H1 (cell line): ENCODE measurements around the gene GPANK1. TPM values are rescaled to one million over a fixed set of nuclear protein-coding genes. Genes with fewer than 3 reads are reported as not detected.

Source experiments
- CTCF ChIA-PET: fragments of 300-600 bp; sonication (Branson Sonifier 250); formaldehyde crosslinking; loops from one replicate; lab custom pipeline; 2021; ENCODE audit not compliant: partially characterized antibody; lab: Charles Lee
- POLR2A ChIA-PET: fragments of 300-600 bp; sonication (Branson Sonifier 250); formaldehyde crosslinking; loops from one replicate; lab custom pipeline; 2021; ENCODE audit warnings: inconsistent platforms; ENCODE audit not compliant: partially characterized antibody; lab: Charles Lee
- DNase-seq, 2 experiments: peaks; one replicate each; pipeline versions ENCODE4 v3.0.0 to v3.0.0-alpha.2; 2010 to 2022; ENCODE audit warnings: low spot score in 2 of 2, low read depth in 1 of 2, mixed read lengths in 1 of 2
- FAIRE-seq: peaks from 2 replicates; lab custom pipeline; 2011; peaks lifted over from hg19 to GRCh38; lab: Jason Lieb, UNC
- H2AFZ ChIP-seq: 2 replicates; pipeline ENCODE4 v1.8.1; 2012; ENCODE audit warnings: low read length, inconsistent platforms
- H2AK5ac ChIP-seq: 2 replicates; pipeline ENCODE4 v1.6.1; 2013; ENCODE audit warnings: low read depth, low read length
- H2BK120ac ChIP-seq: replicated peaks from 2 replicates; pipeline ENCODE3; 2013; ENCODE audit warnings: low read depth, low read length, inconsistent platforms
- H2BK12ac ChIP-seq: 2 replicates; pipeline ENCODE4 v1.6.1; 2013; ENCODE audit warnings: low read depth, low read length
- H2BK15ac ChIP-seq: 2 replicates; pipeline ENCODE4 v1.6.1; 2013; ENCODE audit warnings: low read length
- H2BK20ac ChIP-seq: 2 replicates; pipeline ENCODE4 v1.6.1; 2013; ENCODE audit warnings: low read length
- H2BK5ac ChIP-seq: 2 replicates; pipeline ENCODE4 v1.6.1; 2013; ENCODE audit warnings: low read depth, low read length
- H3K14ac ChIP-seq: 2 replicates; pipeline ENCODE4 v1.6.1; 2013; ENCODE audit warnings: inconsistent platforms; ENCODE audit not compliant: insufficient read length
- H3K18ac ChIP-seq: 2 replicates; pipeline ENCODE4 v1.6.1; 2013; ENCODE audit warnings: low read length; ENCODE audit errors: extremely low read depth
- H3K23ac ChIP-seq: 2 replicates; pipeline ENCODE4 v1.6.1; 2013; ENCODE audit warnings: inconsistent platforms; ENCODE audit not compliant: insufficient read length
- H3K23me2 ChIP-seq: 2 replicates; pipeline ENCODE4 v1.6.1; 2013; ENCODE audit warnings: low read depth, low read length
- H3K27ac ChIP-seq: 2 replicates; pipeline ENCODE4 v1.6.1; 2011; ENCODE audit warnings: low read depth, low read length, inconsistent platforms
- H3K27me3 ChIP-seq, 4 experiments: replicated peaks in 1 of 4; 1 replicate in 1 of 4; 2 replicates in 3 of 4; pipeline versions ENCODE4 v1.6.1 to v1.8.1; 2011 to 2013; ENCODE audit warnings: low read length in 3 of 4, mild to moderate bottlenecking in 3 of 4, inconsistent platforms in 2 of 4, mixed read lengths in 2 of 4, moderate library complexity in 1 of 4; ENCODE audit not compliant: control insufficient read depth in 3 of 4, insufficient read depth in 3 of 4; ENCODE audit errors: extremely low read depth in 1 of 4
- H3K36me3 ChIP-seq, 4 experiments: 2 replicates each; pipeline versions ENCODE4 v1.6.1 to v1.8.1; 2011 to 2013; ENCODE audit warnings: mild to moderate bottlenecking in 4 of 4, low read length in 3 of 4, moderate library complexity in 2 of 4, control low read depth in 1 of 4, inconsistent platforms in 1 of 4; ENCODE audit not compliant: insufficient read depth in 4 of 4, control insufficient read depth in 2 of 4
- H3K4ac ChIP-seq: replicated peaks from 2 replicates; pipeline ENCODE3; 2013; ENCODE audit warnings: low read length, low read depth, mixed read lengths, inconsistent platforms; ENCODE audit not compliant: insufficient read length
- H3K4me1 ChIP-seq, 4 experiments: replicated peaks in 1 of 4; 1 replicate in 1 of 4; 2 replicates in 3 of 4; pipeline versions ENCODE4 v1.6.1 to v1.8.1; 2011 to 2013; ENCODE audit warnings: low read length in 3 of 4, inconsistent platforms in 2 of 4, mixed read lengths in 1 of 4; ENCODE audit not compliant: insufficient read depth in 4 of 4, control insufficient read depth in 3 of 4
- H3K4me2 ChIP-seq, 2 experiments: 2 replicates each; pipeline versions ENCODE4 v1.6.1 to v1.8.1; 2011 to 2013; ENCODE audit warnings: low read depth in 2 of 2, low read length in 2 of 2, control low read depth in 1 of 2, inconsistent platforms in 1 of 2, mild to moderate bottlenecking in 1 of 2; ENCODE audit not compliant: insufficient read depth in 1 of 2
- H3K4me3 ChIP-seq, 4 experiments: fragments of 200-600, 300-600 bp in 1 of 4; sonication (generic), shearing (Covaris generic), sonication (Bioruptor Twin) in 1 of 4; 2 replicates each; pipeline versions ENCODE4 v1.5.1 to v1.8.1; 2011 to 2016; ENCODE audit warnings: low read length in 4 of 4, low read depth in 3 of 4, control low read depth in 2 of 4, inconsistent platforms in 2 of 4, mild to moderate bottlenecking in 2 of 4, mixed read lengths in 1 of 4, moderate library complexity in 1 of 4; ENCODE audit not compliant: insufficient read depth in 2 of 4; ENCODE audit errors: extremely low read depth in 1 of 4
- H3K56ac ChIP-seq: replicated peaks from 2 replicates; pipeline ENCODE3; 2013; ENCODE audit warnings: low read depth, mild to moderate bottlenecking, mixed read lengths, low read length, inconsistent platforms; ENCODE audit not compliant: insufficient read length
- H3K79me1 ChIP-seq: 2 replicates; pipeline ENCODE4 v1.6.1; 2013; ENCODE audit warnings: low read depth, low read length, control low read depth
- H3K79me2 ChIP-seq, 2 experiments: 2 replicates each; pipeline versions ENCODE4 v1.6.1 to v1.8.1; 2012 to 2013; ENCODE audit warnings: low read length in 2 of 2, mild to moderate bottlenecking in 2 of 2, inconsistent platforms in 1 of 2; ENCODE audit not compliant: insufficient read depth in 2 of 2, control insufficient read depth in 1 of 2
- H3K9ac ChIP-seq, 4 experiments: replicated peaks in 1 of 4; 1 replicate in 1 of 4; 2 replicates in 3 of 4; pipeline versions ENCODE4 v1.6.1 to v1.8.1; 2011 to 2013; ENCODE audit warnings: low read depth in 3 of 4, low read length in 3 of 4, control low read depth in 2 of 4, mild to moderate bottlenecking in 2 of 4, moderate library complexity in 2 of 4, inconsistent platforms in 1 of 4; ENCODE audit errors: extremely low read depth in 1 of 4
- H3K9me3 ChIP-seq, 2 experiments: 2 replicates each; pipeline versions ENCODE4 v1.6.1 to v1.8.1; 2012 to 2013; ENCODE audit warnings: mild to moderate bottlenecking in 2 of 2, moderate library complexity in 2 of 2, control low read depth in 1 of 2, inconsistent platforms in 1 of 2, low read depth in 1 of 2, low read length in 1 of 2, mixed read lengths in 1 of 2; ENCODE audit not compliant: insufficient read depth in 2 of 2
- H4K20me1 ChIP-seq, 2 experiments: replicated peaks in 1 of 2; 2 replicates each; pipeline versions ENCODE3 to v1.8.1; 2011 to 2013; ENCODE audit warnings: inconsistent platforms in 2 of 2, low read length in 2 of 2, mild to moderate bottlenecking in 1 of 2; ENCODE audit not compliant: insufficient read depth in 2 of 2, control insufficient read depth in 1 of 2
- H4K5ac ChIP-seq: 2 replicates; pipeline ENCODE4 v1.6.1; 2013; ENCODE audit warnings: low read length, low read depth, mixed read lengths, inconsistent platforms; ENCODE audit not compliant: insufficient read length
- H4K8ac ChIP-seq: 2 replicates; pipeline ENCODE4 v1.8.0; 2013; ENCODE audit warnings: mild to moderate bottlenecking, moderate library complexity, low read length, inconsistent platforms; ENCODE audit not compliant: insufficient read depth; ENCODE audit errors: extremely low read depth
- H4K91ac ChIP-seq: replicated peaks from 2 replicates; pipeline ENCODE3; 2013; ENCODE audit warnings: low read length, mixed read lengths, inconsistent platforms; ENCODE audit not compliant: insufficient read length
- ASH2L ChIP-seq: fragments of 200-600, 300-600 bp; sonication (generic); IDR thresholded peaks from one replicate; pipeline ENCODE4 v1.7.1; 2017; ENCODE audit warnings: low read length
- CHD1 ChIP-seq: IDR thresholded peaks from 2 replicates; pipeline ENCODE4 v1.6.1; 2012; ENCODE audit warnings: low read depth, low read length, improper control_type of control experiment
- JUND ChIP-seq: IDR thresholded peaks from 2 replicates; pipeline ENCODE4 v1.6.1; 2011; ENCODE audit warnings: mild to moderate bottlenecking, improper control_type of control experiment, low read length
- KDM5A ChIP-seq: fragments of 200-600 bp; IDR thresholded peaks from 2 replicates; pipeline ENCODE4 v1.7.1; 2012; ENCODE audit warnings: mild to moderate bottlenecking, low read length, inconsistent platforms, mixed read lengths
- NANOG ChIP-seq: IDR thresholded peaks from 2 replicates; pipeline ENCODE4 v1.6.1; 2011; ENCODE audit warnings: low read length, low read depth, mild to moderate bottlenecking, inconsistent platforms; ENCODE audit not compliant: insufficient read depth, poor library complexity, severe bottlenecking
- RBBP5 ChIP-seq: IDR thresholded peaks from 2 replicates; pipeline ENCODE4 v1.7.1; 2012; ENCODE audit warnings: low read depth, mild to moderate bottlenecking, inconsistent platforms, low read length, moderate library complexity, borderline replicate concordance
- SIN3A ChIP-seq, 2 experiments: IDR thresholded peaks in 1 of 2; conservative IDR thresholded peaks in 1 of 2; 2 replicates each; pipeline ENCODE4 v1.6.1; 2011 to 2012; ENCODE audit warnings: low read length in 2 of 2, improper control_type of control experiment in 1 of 2, low read depth in 1 of 2, mild to moderate bottlenecking in 1 of 2
- SRF ChIP-seq: IDR thresholded peaks from 2 replicates; pipeline ENCODE4 v1.6.1; 2011; ENCODE audit warnings: mild to moderate bottlenecking, low read depth, low read length, moderate library complexity
- TAF7 ChIP-seq: optimal IDR thresholded peaks from 2 replicates; pipeline ENCODE3; 2011; ENCODE audit warnings: low read depth, mild to moderate bottlenecking, inconsistent platforms, low read length, moderate library complexity, borderline replicate concordance
- YY1 ChIP-seq: IDR thresholded peaks from 2 replicates; pipeline ENCODE4 v1.6.1; 2011; ENCODE audit warnings: low read depth, mild to moderate bottlenecking, low read length
- WGBS, 2 experiments: shearing (Covaris generic) in 1 of 2; methylation state at CpG; one replicate each; pipeline versions ENCODE4 v1.1.6 to v1.1.7; 2013 to 2015; ENCODE audit warnings: low lambda C conversion rate in 2 of 2, mixed read lengths in 2 of 2, inconsistent platforms in 1 of 2, low coverage in 1 of 2, missing lambda C conversion rate in 1 of 2; ENCODE audit not compliant: insufficient replicate concordance in 2 of 2, insufficient coverage in 1 of 2, insufficient read length in 1 of 2; ENCODE audit errors: extremely low coverage in 1 of 2, missing lambda C conversion rate in 1 of 2; 5-methylcytosine and 5-hydroxymethylcytosine counted together
- polyA plus RNA-seq, 7 experiments: library from polyadenylated mRNA; depleted of rRNA in 3 of 7; stranded (reverse) in 5 of 7; unstranded in 2 of 7; fragments of >200 nt in 5 of 7; fragments of 200-250 nt in 2 of 7; gene quantifications; 1 replicate in 5 of 7; 2 replicates in 1 of 7; 4 replicates in 1 of 7; pipeline versions ENCODE4 v1.2.1 to v1.2.3, GENCODE V29; 2011 to 2013; ENCODE audit warnings: missing spikeins in 2 of 7, mixed read lengths in 2 of 7
- total RNA-seq: library from RNA; stranded (reverse); fragmentation: NEBNext Ultra II Directional; extraction: Animal tissue kit (Norgen Biotek cat#: 25700); gene quantifications from 2 replicates; pipeline ENCODE4 v1.2.1, GENCODE V29; 2021
- TF ChIP-seq, protein P1 (sequence below): IDR thresholded peaks from 2 replicates; pipeline ENCODE4 v1.6.1; 2011; ENCODE audit warnings: low read depth, mild to moderate bottlenecking, low read length; ENCODE audit not compliant: insufficient read depth
- TF ChIP-seq, protein P2 (sequence below): IDR thresholded peaks from 2 replicates; pipeline ENCODE4 v1.6.1; 2011; ENCODE audit warnings: low read length, improper control_type of control experiment

GPANK1 gene
- total and polyA plus RNA-seq, 2 of the 8 experiments (the other 6 are each of a cell fraction or from before 2014, with no cell fraction given), result 24.5 to 30.2 TPM

DNA sequence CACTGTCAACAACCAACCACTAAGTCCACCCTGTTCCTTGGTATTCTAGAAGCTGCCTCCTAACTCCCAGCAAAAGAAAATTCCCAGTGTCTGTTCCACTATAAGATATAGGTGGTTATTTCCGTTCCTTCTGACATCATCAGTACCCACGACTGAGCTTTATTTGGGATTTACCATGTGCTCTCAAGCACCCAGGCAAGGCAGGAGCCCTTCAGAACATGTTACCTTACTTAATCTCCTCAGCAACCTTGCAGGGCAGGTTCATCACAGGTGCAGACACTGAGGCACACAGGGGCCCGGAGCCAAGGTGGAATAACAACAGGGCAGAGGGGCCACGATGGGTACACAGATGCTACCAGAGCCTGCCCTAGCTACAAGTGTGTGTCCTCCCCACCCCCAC lies 27.6 kb upstream of the GPANK1 start:
- Histone ChIP-seq H3K79me1 (no peaks in the 10 kb centered on the region), H3K27ac (no peak overlapping the region), H3K9ac (no peak overlapping the region), H3K79me2 (no peaks in the 10 kb centered on the region), H3K56ac (no peak overlapping the region), H2BK15ac (no peak overlapping the region), H2BK12ac (no peak overlapping the region), H4K5ac (no peak overlapping the region), H3K23me2 (no peaks in the 10 kb centered on the region), H3K4me1 (peaks cover 0 to 1% (median 0%) of the 10 kb centered on the region in 4 experiments; a peak in 2 of 7 replicates), H3K9me3 (no peaks in the 10 kb centered on the region), H2BK20ac (no peak overlapping the region), H4K8ac (no peak overlapping the region), H3K14ac (no peak overlapping the region), H3K27me3 (no peaks in the 10 kb centered on the region), H2AFZ (no peak overlapping the region), H3K36me3 (peaks cover 7 to 24% (median 17%) of the 10 kb centered on the region in 4 experiments; a peak in 5 of 8 replicates), H3K23ac (no peak overlapping the region), H4K20me1 (no peaks in the 10 kb centered on the region), H2BK5ac (no peak overlapping the region), H2AK5ac (no peak overlapping the region), H3K4ac (no peak overlapping the region), H3K4me3 (no peak overlapping the region), H3K4me2 (no peak overlapping the region), H3K18ac (no peak overlapping the region), H4K91ac (no peak overlapping the region), H2BK120ac (no peak overlapping the region)
- no peak for FAIRE-seq
- 85% methylated on average over 4 of the region's 4 CpGs; no CpG with 5 or more reads in 1 of the 2 experiments for WGBS, 2 experiments
- ChIA-PET CTCF (interaction anchor here (0.6 to 5.8 kb wide), 8 partner anchors 11 to 103 kb away, joined by 3 to 26 read pairs (median 3); partner anchors contain the start of genes GPANK1, LY6G5B, LY6G5C and VARS1), POLR2A (interaction anchor here (0.9 to 6.6 kb wide), 9 partner anchors 9 to 205 kb away, joined by 3 to 33 read pairs (median 3); partner anchors contain the start of genes ATP6V1G2, BAG6, EHMT2 and HSPA1B)
- DNase-seq, result no peak
- TF ChIP-seq, protein P1, sequence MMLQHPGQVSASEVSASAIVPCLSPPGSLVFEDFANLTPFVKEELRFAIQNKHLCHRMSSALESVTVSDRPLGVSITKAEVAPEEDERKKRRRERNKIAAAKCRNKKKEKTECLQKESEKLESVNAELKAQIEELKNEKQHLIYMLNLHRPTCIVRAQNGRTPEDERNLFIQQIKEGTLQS, result no peak
- TF ChIP-seq RBBP5, result no peak
- no peak for TF ChIP-seq JUND
- TF ChIP-seq KDM5A, result no peak
- TF ChIP-seq CHD1, result no peak
- no peak for TF ChIP-seq NANOG
- no peak for TF ChIP-seq ASH2L
- no peak for TF ChIP-seq SRF
- TF ChIP-seq, protein P2, sequence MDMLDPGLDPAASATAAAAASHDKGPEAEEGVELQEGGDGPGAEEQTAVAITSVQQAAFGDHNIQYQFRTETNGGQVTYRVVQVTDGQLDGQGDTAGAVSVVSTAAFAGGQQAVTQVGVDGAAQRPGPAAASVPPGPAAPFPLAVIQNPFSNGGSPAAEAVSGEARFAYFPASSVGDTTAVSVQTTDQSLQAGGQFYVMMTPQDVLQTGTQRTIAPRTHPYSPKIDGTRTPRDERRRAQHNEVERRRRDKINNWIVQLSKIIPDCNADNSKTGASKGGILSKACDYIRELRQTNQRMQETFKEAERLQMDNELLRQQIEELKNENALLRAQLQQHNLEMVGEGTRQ, result no peak
- no peak for TF ChIP-seq SIN3A (conservative IDR thresholded peaks at IDR 0.05 in 1 of 2, IDR thresholded peaks at IDR 0.05 in 1 of 2; ENCODE audit: low read depth in 1 of 2, low read length in 2 of 2)
- no peak for TF ChIP-seq TAF7
- no peak for TF ChIP-seq YY1
